ENCODE measurements around the gene NFE2L3. TPM values are rescaled to one million over a fixed set of nuclear protein-coding genes. Genes with fewer than 3 reads are reported as not detected.

NFE2L3 gene
- total RNA-seq, 1 donor = 1.4 TPM

DNA sequence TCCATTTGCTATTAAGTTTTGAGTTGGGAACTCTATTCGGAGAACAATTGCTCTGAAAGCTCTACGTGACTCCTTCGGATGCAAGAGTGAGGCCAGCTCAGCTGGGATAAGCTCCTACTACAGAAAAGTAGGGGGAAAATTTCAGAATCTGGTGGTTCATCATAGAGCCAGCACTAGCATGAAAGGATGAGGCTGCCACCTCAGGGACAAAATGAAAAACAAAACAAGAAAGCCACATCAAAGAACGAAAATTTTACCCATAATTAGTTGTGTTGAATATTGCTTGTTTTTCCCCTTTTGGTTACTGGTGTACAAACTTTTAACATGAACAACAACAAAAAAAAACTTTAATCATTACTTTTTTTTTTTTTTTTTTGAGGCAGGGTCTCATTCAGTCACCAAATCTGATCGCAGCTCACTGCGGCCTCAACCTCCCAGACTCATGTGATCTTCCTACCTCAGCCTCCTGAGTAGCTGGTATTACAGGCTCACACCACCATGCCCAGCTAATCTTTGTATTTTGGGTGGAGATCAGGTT lies 39.7 kb upstream of the NFE2L3 start:
- no peak for DNase-seq (ENCODE audit: insufficient read length, low spot score, missing footprints)
- Histone ChIP-seq H4K20me1 (ENCODE audit: insufficient read depth, low read length) (no peaks in the 10 kb centered on the region), H2AFZ (ENCODE audit: low read length) (no peak overlapping the region), H3K4me1 (ENCODE audit: insufficient read depth, low read length) (no peaks in the 10 kb centered on the region), H3K36me3 (ENCODE audit: insufficient read depth, low read length) (no peaks in the 10 kb centered on the region), H3K9me3 (ENCODE audit: low read depth, low read length) (no peaks in the 10 kb centered on the region), H3K27me3 (ENCODE audit: insufficient read depth, low read length) (peaks cover 7% of the 10 kb centered on the region), H3K4me2 (ENCODE audit: insufficient read depth, low read length) (no peak overlapping the region), H3K27ac (ENCODE audit: low read depth, low read length) (no peak overlapping the region), H3K4me3 (ENCODE audit: insufficient read depth, low read length) (no peak overlapping the region), H3K79me2 (ENCODE audit: insufficient read depth, low read length) (no peaks in the 10 kb centered on the region)
- TF ChIP-seq, protein P1, sequence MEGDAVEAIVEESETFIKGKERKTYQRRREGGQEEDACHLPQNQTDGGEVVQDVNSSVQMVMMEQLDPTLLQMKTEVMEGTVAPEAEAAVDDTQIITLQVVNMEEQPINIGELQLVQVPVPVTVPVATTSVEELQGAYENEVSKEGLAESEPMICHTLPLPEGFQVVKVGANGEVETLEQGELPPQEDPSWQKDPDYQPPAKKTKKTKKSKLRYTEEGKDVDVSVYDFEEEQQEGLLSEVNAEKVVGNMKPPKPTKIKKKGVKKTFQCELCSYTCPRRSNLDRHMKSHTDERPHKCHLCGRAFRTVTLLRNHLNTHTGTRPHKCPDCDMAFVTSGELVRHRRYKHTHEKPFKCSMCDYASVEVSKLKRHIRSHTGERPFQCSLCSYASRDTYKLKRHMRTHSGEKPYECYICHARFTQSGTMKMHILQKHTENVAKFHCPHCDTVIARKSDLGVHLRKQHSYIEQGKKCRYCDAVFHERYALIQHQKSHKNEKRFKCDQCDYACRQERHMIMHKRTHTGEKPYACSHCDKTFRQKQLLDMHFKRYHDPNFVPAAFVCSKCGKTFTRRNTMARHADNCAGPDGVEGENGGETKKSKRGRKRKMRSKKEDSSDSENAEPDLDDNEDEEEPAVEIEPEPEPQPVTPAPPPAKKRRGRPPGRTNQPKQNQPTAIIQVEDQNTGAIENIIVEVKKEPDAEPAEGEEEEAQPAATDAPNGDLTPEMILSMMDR (IDR thresholded peaks at IDR 0.05; ENCODE audit: extremely low read depth, low read depth, low read length) = no peak

DNA sequence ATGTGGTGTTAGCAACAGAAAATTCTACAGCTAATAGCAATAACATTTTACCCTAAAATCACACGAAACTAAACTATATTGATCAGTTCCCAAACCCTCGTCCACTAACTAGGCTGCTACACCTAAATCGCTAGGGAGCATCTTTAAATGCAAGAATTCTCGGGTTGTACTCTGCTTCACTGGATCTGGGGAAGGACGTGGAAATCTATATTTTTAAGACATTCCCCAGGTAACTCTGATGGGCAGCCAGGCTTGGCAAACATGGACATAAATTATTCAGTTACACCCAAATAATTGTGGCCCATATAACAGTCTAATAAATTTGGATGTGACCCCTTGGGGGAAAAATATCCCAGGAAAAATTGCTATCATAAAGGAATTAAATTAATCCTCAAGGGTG lies 36.3 kb upstream of the NFE2L3 start:
- Histone ChIP-seq H3K27me3 (ENCODE audit: insufficient read depth, low read length) (peaks cover 7% of the 10 kb centered on the region), H2AFZ (ENCODE audit: low read length) (no peak overlapping the region), H3K4me2 (ENCODE audit: insufficient read depth, low read length) (no peak overlapping the region), H3K9me3 (ENCODE audit: low read depth, low read length) (no peaks in the 10 kb centered on the region), H3K4me1 (ENCODE audit: insufficient read depth, low read length) (no peaks in the 10 kb centered on the region), H3K36me3 (ENCODE audit: insufficient read depth, low read length) (no peaks in the 10 kb centered on the region), H3K27ac (ENCODE audit: low read depth, low read length) (no peak overlapping the region), H3K4me3 (ENCODE audit: insufficient read depth, low read length) (no peak overlapping the region), H4K20me1 (ENCODE audit: insufficient read depth, low read length) (no peaks in the 10 kb centered on the region), H3K79me2 (ENCODE audit: insufficient read depth, low read length) (no peaks in the 10 kb centered on the region)
- TF ChIP-seq, protein P1 (IDR thresholded peaks at IDR 0.05; ENCODE audit: extremely low read depth, low read depth, low read length) = no peak
- DNase-seq (ENCODE audit: insufficient read length, low spot score, missing footprints) = no peak

DNA sequence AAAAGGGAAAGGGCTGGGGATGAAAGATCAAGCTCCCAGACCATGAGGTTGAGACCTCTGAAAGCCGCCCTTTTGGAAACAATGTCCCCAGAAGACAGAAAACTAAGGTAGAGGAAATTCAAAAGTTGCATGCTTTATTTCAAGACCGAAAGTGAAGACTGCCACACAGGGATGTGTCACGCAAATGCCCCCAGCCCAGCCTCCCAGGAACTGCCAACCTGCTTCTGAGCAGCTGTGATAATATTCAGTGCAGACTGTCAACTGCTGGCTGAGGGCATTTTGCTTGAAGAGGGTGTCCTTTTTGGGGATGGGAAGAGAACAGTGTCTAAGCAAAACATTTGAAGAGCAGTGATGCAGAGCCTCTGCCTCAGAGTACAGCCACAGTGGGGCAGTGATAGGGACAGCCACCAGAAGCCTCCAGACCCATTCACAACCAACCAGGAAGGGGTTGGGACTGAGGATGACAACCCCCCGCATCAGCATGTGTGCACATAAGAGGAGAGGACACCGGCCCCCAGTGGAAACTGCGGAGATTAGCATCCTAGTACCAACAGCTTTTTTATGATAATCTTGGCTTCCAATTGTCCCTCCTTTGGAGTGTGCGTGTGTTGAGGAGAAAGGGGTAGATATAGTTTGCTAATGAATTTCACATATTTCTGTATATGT lies 34.7 kb upstream of the NFE2L3 start:
- H3K27ac ChIP-seq (ENCODE audit: low read depth, low read length) = no peak overlapping the region
- TF ChIP-seq, protein P1 (IDR thresholded peaks at IDR 0.05; ENCODE audit: extremely low read depth, low read depth, low read length) = no peak
- H3K4me3 ChIP-seq (ENCODE audit: insufficient read depth, low read length) = no peak overlapping the region
- H3K9me3 ChIP-seq (ENCODE audit: low read depth, low read length) = no peaks in the 10 kb centered on the region
- no peaks in the 10 kb centered on the region for H3K36me3 ChIP-seq (ENCODE audit: insufficient read depth, low read length)
- DNase-seq (ENCODE audit: insufficient read length, low spot score, missing footprints) = no peak
- H3K4me1 ChIP-seq (ENCODE audit: insufficient read depth, low read length) = no peaks in the 10 kb centered on the region
- H3K4me2 ChIP-seq (ENCODE audit: insufficient read depth, low read length) = no peak overlapping the region
- no peak overlapping the region for H2AFZ ChIP-seq (ENCODE audit: low read length)
- H4K20me1 ChIP-seq (ENCODE audit: insufficient read depth, low read length) = no peaks in the 10 kb centered on the region
- no peaks in the 10 kb centered on the region for H3K79me2 ChIP-seq (ENCODE audit: insufficient read depth, low read length)
- H3K27me3 ChIP-seq (ENCODE audit: insufficient read depth, low read length) = peaks cover 7% of the 10 kb centered on the region

DNA sequence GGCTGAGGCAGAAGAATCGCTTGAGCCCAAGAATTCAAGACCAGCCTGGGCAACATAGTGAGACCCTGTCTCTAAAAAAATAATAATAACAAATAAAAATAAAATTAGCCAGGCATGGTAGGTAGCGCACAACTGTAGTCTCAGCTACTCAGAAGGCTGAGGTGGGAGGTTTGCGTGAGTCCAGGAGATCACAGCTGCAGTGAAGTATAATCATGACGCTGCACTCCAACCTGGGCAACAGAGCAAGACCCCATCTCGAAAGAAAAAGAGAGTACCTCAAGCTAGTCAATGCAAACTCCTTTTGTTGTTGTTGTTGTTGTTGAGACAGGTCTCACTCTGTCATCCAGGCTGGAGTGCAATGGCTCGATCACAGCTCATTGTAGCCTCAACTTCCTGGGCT lies 34.0 kb upstream of the NFE2L3 start:
- Histone ChIP-seq H3K27ac (ENCODE audit: low read depth, low read length) (no peak overlapping the region), H3K4me3 (ENCODE audit: insufficient read depth, low read length) (no peak overlapping the region), H3K4me1 (ENCODE audit: insufficient read depth, low read length) (no peaks in the 10 kb centered on the region), H4K20me1 (ENCODE audit: insufficient read depth, low read length) (no peaks in the 10 kb centered on the region), H2AFZ (ENCODE audit: low read length) (no peak overlapping the region), H3K79me2 (ENCODE audit: insufficient read depth, low read length) (no peaks in the 10 kb centered on the region), H3K9me3 (ENCODE audit: low read depth, low read length) (no peaks in the 10 kb centered on the region), H3K36me3 (ENCODE audit: insufficient read depth, low read length) (no peaks in the 10 kb centered on the region), H3K27me3 (ENCODE audit: insufficient read depth, low read length) (peaks cover 7% of the 10 kb centered on the region), H3K4me2 (ENCODE audit: insufficient read depth, low read length) (no peak overlapping the region)
- DNase-seq (ENCODE audit: insufficient read length, low spot score, missing footprints) = no peak
- TF ChIP-seq, protein P1 (IDR thresholded peaks at IDR 0.05; ENCODE audit: extremely low read depth, low read depth, low read length) = no peak
